LNCAP (cell line): ENCODE results near the gene MZF1.

ENCODE experiments used
- TF ChIP-seq, protein P1 (sequence below): fragments of 450-650 bp; IDR thresholded peaks from 2 replicates; pipeline ENCODE4 v1.5.1; 2017; ENCODE audit warnings: mild to moderate bottlenecking

MZF1 gene

DNA sequence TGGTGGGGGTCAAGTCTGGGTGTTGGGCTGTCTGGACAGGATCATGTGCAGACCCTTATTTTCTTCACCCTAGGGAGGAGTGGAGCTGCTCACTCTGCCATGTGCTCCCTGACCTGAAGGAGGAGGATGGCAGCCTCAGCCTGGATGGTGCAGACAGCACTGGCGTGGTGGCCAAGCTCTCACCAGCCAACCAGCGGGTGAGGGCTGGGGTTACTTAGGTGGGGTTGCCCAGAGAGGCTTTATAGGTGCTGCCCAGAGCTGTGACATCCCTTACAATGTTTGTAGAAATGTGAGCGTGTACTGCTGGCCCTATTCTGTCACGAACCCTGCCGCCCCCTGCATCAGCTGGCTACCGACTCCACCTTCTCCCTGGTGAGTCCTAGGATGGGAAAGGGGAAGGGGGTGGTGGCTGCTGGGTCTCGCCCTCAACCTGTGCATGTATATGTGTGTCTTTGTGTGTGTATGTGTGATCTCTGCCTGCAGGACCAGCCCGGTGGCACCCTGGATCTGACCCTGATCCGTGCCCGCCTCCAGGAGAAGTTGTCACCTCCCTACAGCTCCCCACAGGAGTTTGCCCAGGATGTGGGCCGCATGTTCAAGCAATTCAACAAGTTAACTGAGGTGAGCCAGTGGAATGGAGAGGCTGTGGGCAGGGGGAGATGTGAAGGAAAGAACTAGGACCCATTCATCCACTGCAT, 23.3 kb downstream of the MZF1 start:
- TF ChIP-seq, protein P1, sequence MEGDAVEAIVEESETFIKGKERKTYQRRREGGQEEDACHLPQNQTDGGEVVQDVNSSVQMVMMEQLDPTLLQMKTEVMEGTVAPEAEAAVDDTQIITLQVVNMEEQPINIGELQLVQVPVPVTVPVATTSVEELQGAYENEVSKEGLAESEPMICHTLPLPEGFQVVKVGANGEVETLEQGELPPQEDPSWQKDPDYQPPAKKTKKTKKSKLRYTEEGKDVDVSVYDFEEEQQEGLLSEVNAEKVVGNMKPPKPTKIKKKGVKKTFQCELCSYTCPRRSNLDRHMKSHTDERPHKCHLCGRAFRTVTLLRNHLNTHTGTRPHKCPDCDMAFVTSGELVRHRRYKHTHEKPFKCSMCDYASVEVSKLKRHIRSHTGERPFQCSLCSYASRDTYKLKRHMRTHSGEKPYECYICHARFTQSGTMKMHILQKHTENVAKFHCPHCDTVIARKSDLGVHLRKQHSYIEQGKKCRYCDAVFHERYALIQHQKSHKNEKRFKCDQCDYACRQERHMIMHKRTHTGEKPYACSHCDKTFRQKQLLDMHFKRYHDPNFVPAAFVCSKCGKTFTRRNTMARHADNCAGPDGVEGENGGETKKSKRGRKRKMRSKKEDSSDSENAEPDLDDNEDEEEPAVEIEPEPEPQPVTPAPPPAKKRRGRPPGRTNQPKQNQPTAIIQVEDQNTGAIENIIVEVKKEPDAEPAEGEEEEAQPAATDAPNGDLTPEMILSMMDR, result no peak

DNA sequence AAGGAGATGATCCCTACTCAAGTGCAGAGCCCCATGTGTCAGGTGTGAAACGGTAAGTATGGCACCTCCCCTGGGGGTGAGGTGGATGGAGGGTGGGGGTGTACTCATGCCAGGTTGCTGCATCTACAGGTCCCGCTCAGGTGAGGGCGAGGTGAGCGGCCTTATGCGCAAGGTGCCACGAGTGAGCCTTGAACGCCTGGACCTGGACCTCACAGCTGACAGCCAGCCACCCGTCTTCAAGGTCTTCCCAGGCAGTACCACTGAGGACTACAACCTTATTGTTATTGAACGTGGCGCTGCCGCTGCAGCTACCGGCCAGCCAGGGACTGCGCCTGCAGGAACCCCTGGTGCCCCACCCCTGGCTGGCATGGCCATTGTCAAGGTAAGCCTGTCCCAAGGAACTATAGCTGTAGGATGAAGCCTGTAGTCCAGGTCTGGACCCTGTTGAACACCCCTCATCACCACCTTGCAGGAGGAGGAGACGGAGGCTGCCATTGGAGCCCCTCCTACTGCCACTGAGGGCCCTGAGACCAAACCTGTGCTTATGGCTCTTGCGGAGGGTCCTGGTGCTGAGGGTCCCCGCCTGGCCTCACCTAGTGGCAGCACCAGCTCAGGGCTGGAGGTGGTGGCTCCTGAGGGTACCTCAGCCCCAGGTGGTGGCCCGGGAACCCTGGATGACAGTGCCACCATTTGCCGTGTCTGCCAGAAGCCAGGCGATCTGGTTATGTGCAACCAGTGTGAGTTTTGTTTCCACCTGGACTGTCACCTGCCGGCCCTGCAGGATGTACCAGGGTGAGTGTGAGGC, 24.1 kb downstream of the MZF1 start:
- TF ChIP-seq, protein P1, result no peak

DNA sequence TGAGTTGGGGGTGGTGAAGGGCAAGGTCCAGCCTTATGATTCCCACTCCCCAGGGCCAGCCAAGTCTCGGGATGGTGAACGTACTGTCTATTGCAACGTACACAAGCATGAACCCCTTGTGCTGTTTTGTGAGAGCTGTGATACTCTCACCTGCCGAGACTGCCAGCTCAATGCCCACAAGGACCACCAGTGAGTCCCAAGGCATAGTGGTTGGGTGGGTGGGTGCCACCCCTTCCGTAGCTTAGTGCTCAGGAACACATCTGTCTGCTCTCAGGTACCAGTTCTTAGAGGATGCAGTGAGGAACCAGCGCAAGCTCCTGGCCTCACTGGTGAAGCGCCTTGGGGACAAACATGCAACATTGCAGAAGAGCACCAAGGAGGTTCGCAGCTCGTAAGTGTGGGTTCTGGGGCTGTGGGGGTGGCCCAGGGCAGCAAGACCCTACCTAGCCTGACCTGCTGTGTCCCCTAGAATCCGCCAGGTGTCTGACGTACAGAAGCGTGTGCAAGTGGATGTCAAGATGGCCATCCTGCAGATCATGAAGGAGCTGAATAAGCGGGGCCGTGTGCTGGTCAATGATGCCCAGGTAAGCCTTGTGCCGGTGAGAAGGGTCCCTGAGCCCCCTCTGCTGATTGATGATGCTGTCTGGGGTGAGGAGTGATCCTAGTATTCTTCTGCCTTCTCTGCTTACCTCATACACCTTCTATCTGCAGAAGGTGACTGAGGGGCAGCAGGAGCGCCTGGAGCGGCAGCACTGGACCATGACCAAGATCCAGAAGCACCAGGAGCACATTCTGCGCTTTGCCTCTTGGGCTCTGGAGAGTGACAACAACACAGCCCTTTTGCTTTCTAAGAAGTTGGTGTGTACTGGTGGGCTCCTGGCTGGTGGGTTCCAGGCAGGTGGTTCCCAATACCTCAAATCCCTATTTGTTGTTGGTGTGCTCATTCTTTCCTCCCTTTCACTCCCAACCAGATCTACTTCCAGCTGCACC, 25.5 kb downstream of the MZF1 start:
- TF ChIP-seq, protein P1, result no peak

DNA sequence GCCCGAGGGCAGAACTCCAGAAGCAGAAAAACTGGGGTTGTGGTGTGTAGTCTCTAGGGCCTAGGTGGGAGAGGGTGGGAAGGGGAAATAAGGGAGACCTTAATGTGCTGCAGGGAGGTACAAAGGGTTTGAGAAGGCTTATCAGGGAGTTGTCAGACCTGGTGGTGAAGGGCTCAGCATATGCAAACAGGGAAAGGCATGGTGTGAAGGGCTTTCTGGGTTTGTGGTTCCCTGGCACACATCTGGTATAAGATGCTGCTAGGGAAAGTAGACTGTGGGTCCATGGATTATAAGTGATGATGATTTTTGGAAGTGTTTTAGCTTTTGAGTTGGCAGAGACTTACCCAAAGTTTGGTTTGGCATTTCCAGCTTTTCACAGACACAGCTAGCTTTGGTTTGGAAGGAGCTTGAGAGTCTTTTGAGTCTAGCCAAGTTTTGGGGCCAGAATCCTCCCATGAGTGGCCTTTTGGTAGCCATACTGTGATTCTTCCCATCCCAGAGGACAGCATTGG, 27.1 kb downstream of the MZF1 start:
- TF ChIP-seq, protein P1, result no peak

DNA sequence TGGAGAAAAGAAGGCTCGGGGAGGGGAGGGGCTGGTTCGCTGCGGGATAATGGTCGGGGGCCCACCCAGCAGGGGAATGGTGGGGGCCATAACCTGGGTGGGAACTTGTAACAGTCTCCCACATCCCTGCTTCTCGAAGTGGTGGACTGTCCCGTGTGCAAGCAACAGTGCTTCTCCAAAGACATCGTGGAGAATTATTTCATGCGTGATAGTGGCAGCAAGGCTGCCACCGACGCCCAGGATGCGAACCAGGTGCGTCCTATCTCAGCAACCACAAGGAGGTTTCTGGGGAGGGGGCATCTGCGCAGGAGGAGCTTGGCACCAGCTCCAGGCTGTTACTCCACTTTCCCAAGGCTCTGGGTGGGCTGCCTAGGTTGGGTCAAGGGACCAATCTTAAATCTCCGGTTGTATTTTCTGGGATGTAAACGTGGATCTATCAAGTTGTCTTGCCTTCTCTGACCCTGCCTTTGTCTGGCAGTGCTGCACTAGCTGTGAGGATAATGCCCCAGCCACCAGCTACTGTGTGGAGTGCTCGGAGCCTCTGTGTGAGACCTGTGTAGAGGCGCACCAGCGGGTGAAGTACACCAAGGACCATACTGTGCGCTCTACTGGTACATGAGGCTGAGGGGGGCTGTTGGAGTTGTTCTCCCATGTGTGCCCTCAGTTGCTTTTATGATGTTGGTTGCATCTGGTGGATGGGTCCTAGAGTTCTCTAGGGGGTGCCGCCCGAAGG, 27.7 kb downstream of the MZF1 start:
- TF ChIP-seq, protein P1, result no peak

DNA sequence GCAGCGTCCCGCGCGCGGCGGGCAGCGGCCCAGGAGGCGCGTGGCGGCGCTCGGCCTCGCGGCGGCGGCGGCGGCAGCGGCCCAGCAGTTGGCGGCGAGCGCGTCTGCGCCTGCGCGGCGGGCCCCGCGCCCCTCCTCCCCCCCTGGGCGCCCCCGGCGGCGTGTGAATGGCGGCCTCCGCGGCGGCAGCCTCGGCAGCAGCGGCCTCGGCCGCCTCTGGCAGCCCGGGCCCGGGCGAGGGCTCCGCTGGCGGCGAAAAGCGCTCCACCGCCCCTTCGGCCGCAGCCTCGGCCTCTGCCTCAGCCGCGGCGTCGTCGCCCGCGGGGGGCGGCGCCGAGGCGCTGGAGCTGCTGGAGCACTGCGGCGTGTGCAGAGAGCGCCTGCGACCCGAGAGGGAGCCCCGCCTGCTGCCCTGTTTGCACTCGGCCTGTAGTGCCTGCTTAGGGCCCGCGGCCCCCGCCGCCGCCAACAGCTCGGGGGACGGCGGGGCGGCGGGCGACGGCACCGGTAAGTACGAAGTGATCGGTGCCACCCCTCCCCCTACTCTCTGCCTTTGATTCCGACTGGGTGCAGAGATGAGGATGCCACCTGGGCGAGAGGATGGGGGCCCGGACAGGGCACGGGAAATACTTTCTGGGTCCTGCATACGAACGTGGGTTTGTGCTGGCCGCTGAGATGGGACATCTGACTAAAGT, 28.4 kb downstream of the MZF1 start:
- TF ChIP-seq, protein P1, result no peak
